ENCODE results near the gene WFIKKN2.

Gene WFIKKN2

DNA sequence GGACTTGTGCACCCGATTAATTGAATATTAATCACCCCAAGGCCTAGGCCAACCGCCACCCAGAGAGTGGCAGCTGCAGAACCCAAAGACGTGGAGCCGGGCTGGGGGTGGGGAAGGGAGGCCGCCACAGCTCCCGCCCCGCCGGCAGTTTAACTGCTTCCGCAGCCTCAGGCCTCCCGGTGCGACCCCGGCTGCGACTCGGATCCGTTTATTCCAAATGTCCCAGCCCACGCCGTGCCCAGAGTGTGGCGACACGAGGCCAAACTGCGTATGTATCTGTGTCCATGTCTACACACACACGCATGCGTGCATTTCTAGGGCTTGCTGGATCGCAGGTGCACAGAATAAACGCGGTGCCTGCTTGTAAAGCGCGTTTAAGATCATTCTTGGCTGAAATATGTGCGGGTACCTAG lies 31.6 kb downstream of the WFIKKN2 start:
- WGBS, 2 donors (ENCODE audit: extremely low coverage in 2 of 2, insufficient read length in 2 of 2, insufficient replicate concordance in 1 of 2), result no CpG with 5 or more reads among the region's 28 CpGs
- peak overlapping the region; percentile 99 for H2BK120ac ChIP-seq (ENCODE audit: low read depth, low read length)
- peak overlapping the region; percentile 72 for H3K14ac ChIP-seq (ENCODE audit: low read length)
- H4K91ac ChIP-seq (ENCODE audit: low read depth, low read length, poor library complexity), result peak overlapping the region; percentile 47
- peak overlapping the region; percentile 54 for H2BK15ac ChIP-seq (ENCODE audit: low read length)
- H3K36me3 ChIP-seq (replicated peaks in 1 of 2; ENCODE audit: control insufficient read depth in 2 of 2, insufficient read depth in 2 of 2, low read length in 2 of 2), result peaks cover 7 to 23% of the 10 kb centered on the region in 2 donors
- H3K9ac ChIP-seq (ENCODE audit: low read depth, low read length, poor library complexity), result peak overlapping the region; percentile 91
- H3K4ac ChIP-seq (ENCODE audit: low read length), result peak overlapping the region; percentile 100
- H3K4me1 ChIP-seq (ENCODE audit: control insufficient read depth in 2 of 2, insufficient read depth in 1 of 2, low read depth in 1 of 2, low read length in 2 of 2), result peaks cover 2 to 6% of the 10 kb centered on the region in 2 donors
- H3K4me3 ChIP-seq (ENCODE audit: low read length in 2 of 2), result peak overlapping the region; percentile 60 to 80
- peaks cover 5% of the 10 kb centered on the region for H3K79me1 ChIP-seq (ENCODE audit: low read depth, low read length)
- peak overlapping the region; percentile 70 for H3K23ac ChIP-seq (ENCODE audit: low read depth, low read length, poor library complexity)
- H3K18ac ChIP-seq (ENCODE audit: low read length), result peak overlapping the region; percentile 94
- H3K4me2 ChIP-seq (ENCODE audit: insufficient read depth, low read length, poor library complexity, severe bottlenecking), result peak overlapping the region; percentile 99
- H4K8ac ChIP-seq (ENCODE audit: low read depth, low read length), result no peak overlapping the region
- peak overlapping the region; percentile 98 for H3K27ac ChIP-seq (replicated peaks; ENCODE audit: low read length)
- peak overlapping the region; percentile 99 for H2BK5ac ChIP-seq (ENCODE audit: low read length)
- H3K9me3 ChIP-seq (replicated peaks in 1 of 2; ENCODE audit: control insufficient read depth in 2 of 2, insufficient read depth in 1 of 2, low read depth in 1 of 2, low read length in 2 of 2), result no peaks in the 10 kb centered on the region
- no peaks in the 10 kb centered on the region for H3K27me3 ChIP-seq (ENCODE audit: control insufficient read depth in 3 of 3, insufficient read depth in 3 of 3, low read depth in 1 of 3, low read length in 3 of 3)
- peak overlapping the region; percentile 23 for H2AK5ac ChIP-seq (ENCODE audit: low read depth, low read length)
- peak overlapping the region; percentile 77 for H2AFZ ChIP-seq (ENCODE audit: low read length)
- peak overlapping the region; percentile 93 for H2BK12ac ChIP-seq (ENCODE audit: low read length)
- peak; percentile 80 for DNase-seq (ENCODE audit: low spot score)

DNA sequence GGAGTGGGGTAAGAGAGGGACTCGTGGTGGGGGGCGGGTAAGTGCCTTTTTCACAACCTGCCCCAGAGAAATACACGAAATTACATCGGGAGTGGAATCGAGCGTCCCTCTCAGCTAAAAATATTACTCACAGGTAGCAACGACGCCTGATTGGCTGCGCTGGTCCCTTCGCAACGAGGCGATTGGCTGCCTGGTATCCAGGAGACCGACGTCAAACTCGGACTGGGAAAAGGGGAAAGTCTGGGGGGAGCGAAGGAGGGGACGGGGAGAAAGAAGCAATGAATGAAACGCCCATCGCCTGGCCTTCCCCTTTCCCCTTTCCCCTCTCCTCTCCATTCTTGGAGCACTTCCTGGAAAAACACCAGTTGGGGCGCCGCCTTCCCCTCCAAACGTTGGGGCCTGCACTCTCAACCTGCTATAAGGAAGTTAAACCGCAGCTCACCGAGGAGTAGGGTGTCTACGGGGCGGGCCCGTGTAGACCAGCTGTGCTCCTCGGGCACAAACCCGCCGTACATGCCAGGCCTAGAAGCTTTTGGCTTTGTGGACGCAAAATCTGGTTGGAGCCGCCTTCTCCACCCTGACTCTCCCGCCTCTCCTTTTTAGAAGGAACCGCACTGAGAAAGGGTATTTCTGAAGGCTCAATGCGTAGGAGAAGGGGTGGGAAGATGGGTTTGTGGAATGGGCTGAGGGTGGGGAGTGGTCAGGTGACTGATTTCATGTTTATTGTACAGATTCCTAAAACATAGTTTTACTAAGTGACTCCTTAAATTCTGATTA lies 32.2 kb downstream of the WFIKKN2 start:
- Histone ChIP-seq H3K36me3 (replicated peaks in 1 of 2; ENCODE audit: control insufficient read depth in 2 of 2, insufficient read depth in 2 of 2, low read length in 2 of 2) (peaks cover 7 to 17% of the 10 kb centered on the region in 2 donors), H2BK12ac (ENCODE audit: low read length) (no peak overlapping the region), H4K91ac (ENCODE audit: low read depth, low read length, poor library complexity) (peak overlapping the region; percentile 47), H2AFZ (ENCODE audit: low read length) (peak overlapping the region; percentile 85), H3K9me3 (replicated peaks in 1 of 2; ENCODE audit: control insufficient read depth in 2 of 2, insufficient read depth in 1 of 2, low read depth in 1 of 2, low read length in 2 of 2) (no peaks in the 10 kb centered on the region), H3K27me3 (ENCODE audit: control insufficient read depth in 3 of 3, insufficient read depth in 3 of 3, low read depth in 1 of 3, low read length in 3 of 3) (no peaks in the 10 kb centered on the region), H3K4me1 (ENCODE audit: control insufficient read depth in 2 of 2, insufficient read depth in 1 of 2, low read depth in 1 of 2, low read length in 2 of 2) (peaks cover 2 to 6% of the 10 kb centered on the region in 2 donors), H3K23ac (ENCODE audit: low read depth, low read length, poor library complexity) (peak overlapping the region; percentile 70), H3K79me1 (ENCODE audit: low read depth, low read length) (peaks cover 5% of the 10 kb centered on the region), H2BK120ac (ENCODE audit: low read depth, low read length) (peak overlapping the region; percentile 99), H2AK5ac (ENCODE audit: low read depth, low read length) (peak overlapping the region; percentile 23), H3K18ac (ENCODE audit: low read length) (peak overlapping the region; percentile 96), H3K4me3 (ENCODE audit: low read length in 2 of 2) (peak overlapping the region; percentile 60 to 82), H3K14ac (ENCODE audit: low read length) (peak overlapping the region; percentile 72), H2BK15ac (ENCODE audit: low read length) (peak overlapping the region; percentile 88), H3K27ac (replicated peaks; ENCODE audit: low read length) (peak overlapping the region; percentile 98), H3K9ac (ENCODE audit: low read depth, low read length, poor library complexity) (peak overlapping the region; percentile 91), H4K8ac (ENCODE audit: low read depth, low read length) (no peak overlapping the region), H3K4me2 (ENCODE audit: insufficient read depth, low read length, poor library complexity, severe bottlenecking) (peak overlapping the region; percentile 99), H3K4ac (ENCODE audit: low read length) (peak overlapping the region; percentile 100), H2BK5ac (ENCODE audit: low read length) (peak overlapping the region; percentile 99)
- WGBS, 2 donors (ENCODE audit: extremely low coverage in 2 of 2, insufficient read length in 2 of 2, insufficient replicate concordance in 1 of 2), result no CpG with 5 or more reads among the region's 35 CpGs
- peak; percentile 95 for DNase-seq (ENCODE audit: low spot score)

DNA sequence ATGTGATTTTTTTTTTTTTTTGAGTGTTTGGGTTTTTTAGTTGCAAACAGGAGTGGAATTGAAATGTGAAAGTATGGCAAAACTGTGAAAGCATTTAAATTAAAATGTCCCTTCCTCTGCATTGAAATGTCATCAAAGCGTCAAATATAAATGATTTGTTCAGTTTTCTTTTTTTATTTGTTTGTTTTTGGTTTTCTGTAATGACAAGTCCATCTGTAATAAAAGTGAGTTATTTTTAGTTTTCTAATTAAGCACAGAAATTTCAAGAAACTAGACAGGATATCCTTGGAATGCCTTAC lies 32.7 kb downstream of the WFIKKN2 start:
- Histone ChIP-seq H2BK120ac (ENCODE audit: low read depth, low read length) (no peak overlapping the region), H2BK15ac (ENCODE audit: low read length) (no peak overlapping the region), H3K14ac (ENCODE audit: low read length) (no peak overlapping the region), H3K36me3 (replicated peaks in 1 of 2; ENCODE audit: control insufficient read depth in 2 of 2, insufficient read depth in 2 of 2, low read length in 2 of 2) (peaks cover 4 to 11% of the 10 kb centered on the region in 2 donors), H2BK12ac (ENCODE audit: low read length) (no peak overlapping the region), H3K4ac (ENCODE audit: low read length) (no peak overlapping the region), H3K4me2 (ENCODE audit: insufficient read depth, low read length, poor library complexity, severe bottlenecking) (no peak overlapping the region), H2AK5ac (ENCODE audit: low read depth, low read length) (no peak overlapping the region), H2AFZ (ENCODE audit: low read length) (peak overlapping the region; percentile 85), H2BK5ac (ENCODE audit: low read length) (no peak overlapping the region), H3K4me1 (ENCODE audit: control insufficient read depth in 2 of 2, insufficient read depth in 1 of 2, low read depth in 1 of 2, low read length in 2 of 2) (peaks cover 2 to 6% of the 10 kb centered on the region in 2 donors), H3K79me1 (ENCODE audit: low read depth, low read length) (peaks cover 5% of the 10 kb centered on the region), H3K9ac (ENCODE audit: low read depth, low read length, poor library complexity) (no peak overlapping the region), H3K27me3 (ENCODE audit: control insufficient read depth in 3 of 3, insufficient read depth in 3 of 3, low read depth in 1 of 3, low read length in 3 of 3) (no peaks in the 10 kb centered on the region), H3K27ac (replicated peaks; ENCODE audit: low read length) (peak overlapping the region; percentile 98), H4K91ac (ENCODE audit: low read depth, low read length, poor library complexity) (no peak overlapping the region), H3K18ac (ENCODE audit: low read length) (no peak overlapping the region), H3K9me3 (replicated peaks in 1 of 2; ENCODE audit: control insufficient read depth in 2 of 2, insufficient read depth in 1 of 2, low read depth in 1 of 2, low read length in 2 of 2) (no peaks in the 10 kb centered on the region), H3K23ac (ENCODE audit: low read depth, low read length, poor library complexity) (no peak overlapping the region), H3K4me3 (ENCODE audit: low read length in 2 of 2) (peak overlapping the region in 1 of 2 donors; percentile 60), H4K8ac (ENCODE audit: low read depth, low read length) (no peak overlapping the region)
- DNase-seq (ENCODE audit: low spot score), result no peak
- WGBS, 2 donors (ENCODE audit: extremely low coverage in 2 of 2, insufficient read length in 2 of 2, insufficient replicate concordance in 1 of 2), result no CpG with 5 or more reads among the region's 1 CpG

DNA sequence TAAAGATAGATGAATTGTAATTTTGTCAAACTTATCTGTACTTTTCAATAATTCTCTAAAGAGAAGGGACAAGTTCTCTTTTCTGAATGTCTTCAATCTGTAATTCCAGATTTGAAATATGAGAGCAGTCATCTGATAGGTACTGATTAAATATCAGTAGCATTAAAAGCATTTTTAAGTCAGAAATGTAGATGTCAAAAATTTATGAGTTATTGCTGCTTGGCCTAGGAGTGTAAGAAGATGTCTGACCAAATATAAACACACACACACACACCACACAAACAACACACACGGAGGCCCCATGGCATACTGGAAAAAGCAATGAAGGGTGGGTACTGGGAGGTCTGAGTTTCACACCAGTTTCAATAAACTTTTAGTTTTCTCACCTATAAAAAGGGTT lies 33.2 kb downstream of the WFIKKN2 start:
- no peak overlapping the region for H2BK120ac ChIP-seq (ENCODE audit: low read depth, low read length)
- H2BK12ac ChIP-seq (ENCODE audit: low read length), result no peak overlapping the region
- H3K27me3 ChIP-seq (ENCODE audit: control insufficient read depth in 3 of 3, insufficient read depth in 3 of 3, low read depth in 1 of 3, low read length in 3 of 3), result no peaks in the 10 kb centered on the region
- no peak overlapping the region for H3K4ac ChIP-seq (ENCODE audit: low read length)
- DNase-seq (ENCODE audit: low spot score), result no peak
- no peak overlapping the region for H4K8ac ChIP-seq (ENCODE audit: low read depth, low read length)
- no peak overlapping the region for H3K27ac ChIP-seq (replicated peaks; ENCODE audit: low read length)
- H3K36me3 ChIP-seq (replicated peaks in 1 of 2; ENCODE audit: control insufficient read depth in 2 of 2, insufficient read depth in 2 of 2, low read length in 2 of 2), result peaks cover under 1 to 6% of the 10 kb centered on the region in 2 donors
- H3K9me3 ChIP-seq (replicated peaks in 1 of 2; ENCODE audit: control insufficient read depth in 2 of 2, insufficient read depth in 1 of 2, low read depth in 1 of 2, low read length in 2 of 2), result no peaks in the 10 kb centered on the region
- H3K14ac ChIP-seq (ENCODE audit: low read length), result no peak overlapping the region
- peak overlapping the region in 1 of 2 donors; percentile 60 for H3K4me3 ChIP-seq (ENCODE audit: low read length in 2 of 2)
- no CpG with 5 or more reads among the region's 1 CpG for WGBS, 2 donors (ENCODE audit: extremely low coverage in 2 of 2, insufficient read length in 2 of 2, insufficient replicate concordance in 1 of 2)
- H2BK15ac ChIP-seq (ENCODE audit: low read length), result no peak overlapping the region
- H2AFZ ChIP-seq (ENCODE audit: low read length), result no peak overlapping the region
- H3K18ac ChIP-seq (ENCODE audit: low read length), result no peak overlapping the region
- no peak overlapping the region for H3K4me2 ChIP-seq (ENCODE audit: insufficient read depth, low read length, poor library complexity, severe bottlenecking)
- no peak overlapping the region for H2AK5ac ChIP-seq (ENCODE audit: low read depth, low read length)
- no peak overlapping the region for H2BK5ac ChIP-seq (ENCODE audit: low read length)
- H3K79me1 ChIP-seq (ENCODE audit: low read depth, low read length), result peaks cover 5% of the 10 kb centered on the region
- H4K91ac ChIP-seq (ENCODE audit: low read depth, low read length, poor library complexity), result no peak overlapping the region
- no peak overlapping the region for H3K9ac ChIP-seq (ENCODE audit: low read depth, low read length, poor library complexity)
- H3K23ac ChIP-seq (ENCODE audit: low read depth, low read length, poor library complexity), result no peak overlapping the region
- H3K4me1 ChIP-seq (ENCODE audit: control insufficient read depth in 2 of 2, insufficient read depth in 1 of 2, low read depth in 1 of 2, low read length in 2 of 2), result peaks cover under 1 to 6% of the 10 kb centered on the region in 2 donors

Data from neuronal stem cell (in vitro differentiated cells).